Measurements from ENCODE around the gene RGS1. TPM values are rescaled to one million over a fixed set of nuclear protein-coding genes. Genes with fewer than 3 reads are reported as not detected.

Gene RGS1
- total RNA-seq, 4 donors from 2014 or later: 38.5 to 160 (median 49.8) TPM

- Histone ChIP-seq H3K27ac (no peak overlapping the region), H3K9me3 (no peaks in the 10 kb centered on the region), H3K4me3 (no peak overlapping the region), H3K27me3 (no peaks in the 10 kb centered on the region), H3K4me1 (no peaks in the 10 kb centered on the region), H3K36me3 (no peaks in the 10 kb centered on the region)
- no peak for TF ChIP-seq POLR2AphosphoS5 (IDR thresholded peaks at IDR 0.05)
- TF ChIP-seq, protein P1, sequence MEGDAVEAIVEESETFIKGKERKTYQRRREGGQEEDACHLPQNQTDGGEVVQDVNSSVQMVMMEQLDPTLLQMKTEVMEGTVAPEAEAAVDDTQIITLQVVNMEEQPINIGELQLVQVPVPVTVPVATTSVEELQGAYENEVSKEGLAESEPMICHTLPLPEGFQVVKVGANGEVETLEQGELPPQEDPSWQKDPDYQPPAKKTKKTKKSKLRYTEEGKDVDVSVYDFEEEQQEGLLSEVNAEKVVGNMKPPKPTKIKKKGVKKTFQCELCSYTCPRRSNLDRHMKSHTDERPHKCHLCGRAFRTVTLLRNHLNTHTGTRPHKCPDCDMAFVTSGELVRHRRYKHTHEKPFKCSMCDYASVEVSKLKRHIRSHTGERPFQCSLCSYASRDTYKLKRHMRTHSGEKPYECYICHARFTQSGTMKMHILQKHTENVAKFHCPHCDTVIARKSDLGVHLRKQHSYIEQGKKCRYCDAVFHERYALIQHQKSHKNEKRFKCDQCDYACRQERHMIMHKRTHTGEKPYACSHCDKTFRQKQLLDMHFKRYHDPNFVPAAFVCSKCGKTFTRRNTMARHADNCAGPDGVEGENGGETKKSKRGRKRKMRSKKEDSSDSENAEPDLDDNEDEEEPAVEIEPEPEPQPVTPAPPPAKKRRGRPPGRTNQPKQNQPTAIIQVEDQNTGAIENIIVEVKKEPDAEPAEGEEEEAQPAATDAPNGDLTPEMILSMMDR (IDR thresholded peaks at IDR 0.05): no peak
- TF ChIP-seq POLR2A (IDR thresholded peaks at IDR 0.05): no peak
- no peak for TF ChIP-seq EP300 (IDR thresholded peaks at IDR 0.05; ENCODE audit: low read depth)
- intact Hi-C loops (cut with DNase I; ENCODE audit: low total_unique reads) (no loop called here), in situ Hi-C loops (cut with MboI; ENCODE audit: low pct_ligation_motif_present in 1 of 4, low pct_unique_long_range_greater_than_20kb in 1 of 4, low sequenced_read_pairs in 3 of 4) (loop anchor here in 1 of 4 donors (25.0 kb wide), 1 partner anchor 214 kb away; the partner anchor contains the start of gene RGS2)
- 79 to 90% methylated on average over 3 of the region's 3 CpGs for WGBS, 2 donors (ENCODE audit: low coverage in 1 of 2)
- DNase-seq: no peak
These were observed 23.0 kb downstream of the RGS1 start for GRCh38 chr1:192598589-192598988.

GRCh38 chr1:192600275-192600674, 24.7 kb downstream of the RGS1 start:
- TF ChIP-seq POLR2A (IDR thresholded peaks at IDR 0.05): no peak
- TF ChIP-seq, protein P1 (IDR thresholded peaks at IDR 0.05): no peak
- no peak for TF ChIP-seq POLR2AphosphoS5 (IDR thresholded peaks at IDR 0.05)
- no peak for TF ChIP-seq EP300 (IDR thresholded peaks at IDR 0.05; ENCODE audit: low read depth)
- no peak overlapping the region for H3K4me3 ChIP-seq
- intact Hi-C loops (cut with DNase I; ENCODE audit: low total_unique reads): no loop called here
- H3K36me3 ChIP-seq: no peaks in the 10 kb centered on the region
- H3K9me3 ChIP-seq: no peaks in the 10 kb centered on the region
- 40 to 55% methylated on average over 1 of the region's 1 CpG for WGBS, 2 donors (ENCODE audit: low coverage in 1 of 2)
- no peaks in the 10 kb centered on the region for H3K4me1 ChIP-seq
- no peaks in the 10 kb centered on the region for H3K27me3 ChIP-seq
- in situ Hi-C loops (cut with MboI; ENCODE audit: low pct_ligation_motif_present in 1 of 4, low pct_unique_long_range_greater_than_20kb in 1 of 4, low sequenced_read_pairs in 3 of 4): loop anchor here in 3 of 4 donors (10.0 to 25.0 kb wide), 2 partner anchors 125 to 437 kb away; no protein-coding TSS in a partner anchor
- DNase-seq: no peak
- H3K27ac ChIP-seq: no peak overlapping the region

GRCh38 chr1:192601143-192601542, 25.6 kb downstream of the RGS1 start:
- TF ChIP-seq POLR2AphosphoS5 (IDR thresholded peaks at IDR 0.05) (no peak), POLR2A (IDR thresholded peaks at IDR 0.05) (no peak), EP300 (IDR thresholded peaks at IDR 0.05; ENCODE audit: low read depth) (no peak)
- TF ChIP-seq, protein P1 (IDR thresholded peaks at IDR 0.05): no peak
- no peak overlapping the region for H3K27ac ChIP-seq
- H3K27me3 ChIP-seq: no peaks in the 10 kb centered on the region
- in situ Hi-C loops (cut with MboI; ENCODE audit: low pct_ligation_motif_present in 1 of 4, low pct_unique_long_range_greater_than_20kb in 1 of 4, low sequenced_read_pairs in 3 of 4) (loop anchor here in 3 of 4 donors (10.0 to 25.0 kb wide), 2 partner anchors 126 to 436 kb away; no protein-coding TSS in a partner anchor), intact Hi-C loops (cut with DNase I; ENCODE audit: low total_unique reads) (no loop called here)
- no peaks in the 10 kb centered on the region for H3K36me3 ChIP-seq
- no peaks in the 10 kb centered on the region for H3K9me3 ChIP-seq
- H3K4me3 ChIP-seq: no peak overlapping the region
- WGBS, 2 donors (ENCODE audit: low coverage in 1 of 2): 71 to 84% methylated on average over 1 of the region's 1 CpG
- no peak for DNase-seq
- no peaks in the 10 kb centered on the region for H3K4me1 ChIP-seq

- no peaks in the 10 kb centered on the region for H3K27me3 ChIP-seq
- no peaks in the 10 kb centered on the region for H3K36me3 ChIP-seq
- no peak overlapping the region for H3K4me3 ChIP-seq
- intact Hi-C loops (cut with DNase I; ENCODE audit: low total_unique reads) (no loop called here), in situ Hi-C loops (cut with MboI; ENCODE audit: low pct_ligation_motif_present in 1 of 4, low pct_unique_long_range_greater_than_20kb in 1 of 4, low sequenced_read_pairs in 3 of 4) (loop anchor here in 3 of 4 donors (10.0 to 25.0 kb wide), 2 partner anchors 127 to 436 kb away; no protein-coding TSS in a partner anchor)
- no peaks in the 10 kb centered on the region for H3K4me1 ChIP-seq
- no peaks in the 10 kb centered on the region for H3K9me3 ChIP-seq
- no peak for TF ChIP-seq POLR2A (IDR thresholded peaks at IDR 0.05)
- TF ChIP-seq POLR2AphosphoS5 (IDR thresholded peaks at IDR 0.05): no peak
- TF ChIP-seq, protein P1 (IDR thresholded peaks at IDR 0.05): no peak
- TF ChIP-seq EP300 (IDR thresholded peaks at IDR 0.05; ENCODE audit: low read depth): no peak
- DNase-seq: no peak
- no peak overlapping the region for H3K27ac ChIP-seq
These were observed 26.0 kb downstream of the RGS1 start for GRCh38 chr1:192601567-192601966.

All from transverse colon (tissue), 4 donors.